H9 (cell line): ENCODE results near the gene FOXP2. TPM values are rescaled to one million over a fixed set of nuclear protein-coding genes. Genes with fewer than 3 reads are reported as not detected.

Experiments used
- DNase-seq: peaks from one replicate; pipeline ENCODE4 v3.0.0-alpha.2; 2017
- H2AFZ ChIP-seq: one replicate; pipeline ENCODE4 v1.6.1; 2013; ENCODE audit warnings: mild to moderate bottlenecking, low read length, control low read depth, moderate library complexity
- H2AK5ac ChIP-seq: 2 replicates; pipeline ENCODE4 v1.6.1; 2013; ENCODE audit warnings: low read length, control low read depth, mixed read lengths; ENCODE audit not compliant: insufficient read length
- H2BK120ac ChIP-seq: one replicate; pipeline ENCODE4 v1.6.1; 2013; ENCODE audit warnings: low read depth, mild to moderate bottlenecking, low read length, control low read depth, inconsistent platforms; ENCODE audit not compliant: poor library complexity, severe bottlenecking
- H2BK12ac ChIP-seq: 2 replicates; pipeline ENCODE4 v1.6.1; 2013; ENCODE audit warnings: low read length, control low read depth, mixed read lengths, low read depth; ENCODE audit not compliant: insufficient read length
- H2BK15ac ChIP-seq: 2 replicates; pipeline ENCODE4 v1.6.1; 2013; ENCODE audit warnings: low read depth, low read length, control low read depth
- H2BK20ac ChIP-seq: one replicate; pipeline ENCODE4 v1.6.1; 2013; ENCODE audit warnings: low read depth, mild to moderate bottlenecking, low read length, control low read depth, inconsistent platforms; ENCODE audit not compliant: poor library complexity, severe bottlenecking
- H2BK5ac ChIP-seq: 2 replicates; pipeline ENCODE4 v1.6.1; 2013; ENCODE audit warnings: low read length, control low read depth, mixed read lengths; ENCODE audit not compliant: insufficient read length
- H3K14ac ChIP-seq: 2 replicates; pipeline ENCODE4 v1.6.1; 2013; ENCODE audit warnings: low read length, control low read depth; ENCODE audit not compliant: insufficient read depth
- H3K18ac ChIP-seq: 2 replicates; pipeline ENCODE4 v1.6.1; 2013; ENCODE audit warnings: low read depth, mild to moderate bottlenecking, mixed read lengths, low read length, control low read depth; ENCODE audit not compliant: insufficient read length
- H3K23ac ChIP-seq: 2 replicates; pipeline ENCODE4 v1.6.1; 2013; ENCODE audit warnings: low read length, control low read depth, mixed read lengths, low read depth; ENCODE audit not compliant: insufficient read length
- H3K23me2 ChIP-seq: 2 replicates; pipeline ENCODE4 v1.6.1; 2013; ENCODE audit warnings: low read depth, mild to moderate bottlenecking, mixed read lengths, low read length, control low read depth; ENCODE audit not compliant: insufficient read length, poor library complexity, severe bottlenecking
- H3K27ac ChIP-seq: 2 replicates; pipeline ENCODE4 v1.5.1; 2013; ENCODE audit warnings: low read length, control low read depth, mixed read lengths, low read depth; ENCODE audit not compliant: insufficient read length
- H3K27me3 ChIP-seq: 2 replicates; pipeline ENCODE4 v1.6.1; 2013; ENCODE audit warnings: low read length, control low read depth, inconsistent platforms; ENCODE audit not compliant: insufficient read depth
- H3K4ac ChIP-seq: 2 replicates; pipeline ENCODE4 v1.6.1; 2013; ENCODE audit warnings: low read depth, mild to moderate bottlenecking, control low read depth, inconsistent platforms, low read length, moderate library complexity
- H3K4me1 ChIP-seq: 2 replicates; pipeline ENCODE4 v1.6.1; 2013; ENCODE audit warnings: low read length, control low read depth, inconsistent platforms; ENCODE audit not compliant: insufficient read depth
- H3K4me2 ChIP-seq: 2 replicates; pipeline ENCODE4 v1.6.1; 2013; ENCODE audit warnings: low read length, control low read depth, mixed read lengths; ENCODE audit not compliant: insufficient read length, insufficient read depth
- H3K56ac ChIP-seq: 2 replicates; pipeline ENCODE4 v1.6.1; 2013; ENCODE audit warnings: low read depth, mild to moderate bottlenecking, mixed read lengths, low read length, control low read depth; ENCODE audit not compliant: insufficient read length
- H3K79me1 ChIP-seq: 2 replicates; pipeline ENCODE4 v1.6.1; 2013; ENCODE audit warnings: low read depth, mild to moderate bottlenecking, moderate library complexity, low read length, control low read depth, inconsistent platforms; ENCODE audit not compliant: insufficient read depth, poor library complexity, severe bottlenecking
- H3K79me2 ChIP-seq: 2 replicates; pipeline ENCODE4 v1.6.1; 2013; ENCODE audit warnings: low read length, control low read depth, inconsistent platforms; ENCODE audit not compliant: insufficient read depth
- H3K9ac ChIP-seq: 2 replicates; pipeline ENCODE4 v1.6.1; 2013; ENCODE audit warnings: low read length, control low read depth, mixed read lengths; ENCODE audit not compliant: insufficient read length; ENCODE audit errors: extremely low read depth
- H3K9me3 ChIP-seq: one replicate; pipeline ENCODE4 v1.6.1; 2013; ENCODE audit warnings: low read depth, low read length, inconsistent platforms; ENCODE audit not compliant: control insufficient read depth
- H3T11ph ChIP-seq: one replicate; pipeline ENCODE4 v1.6.1; 2013; ENCODE audit warnings: mild to moderate bottlenecking, low read length, control low read depth, inconsistent platforms
- H4K20me1 ChIP-seq: one replicate; pipeline ENCODE4 v1.6.1; 2013; ENCODE audit not compliant: control insufficient read depth, insufficient read length, insufficient read depth
- H4K5ac ChIP-seq: 2 replicates; pipeline ENCODE4 v1.6.1; 2013; ENCODE audit warnings: low read depth, mild to moderate bottlenecking, mixed read lengths, low read length, control low read depth; ENCODE audit not compliant: insufficient read length
- H4K8ac ChIP-seq: replicated peaks from 2 replicates; pipeline ENCODE4 v1.6.1; 2013; ENCODE audit warnings: low read length, control low read depth, mixed read lengths, low read depth; ENCODE audit not compliant: insufficient read length
- H4K91ac ChIP-seq: 2 replicates; pipeline ENCODE4 v1.6.1; 2013; ENCODE audit warnings: low read depth, mild to moderate bottlenecking, moderate library complexity, mixed read lengths, low read length, control low read depth; ENCODE audit not compliant: insufficient read length
- H3K27ac Mint-ChIP-seq, 3 experiments: 2 replicates in 2 of 3; 3 replicates in 1 of 3; pipeline ENCODE4 v1.8.0; 2020 to 2021; ENCODE audit warnings: mixed read lengths in 3 of 3, mild to moderate bottlenecking in 1 of 3, moderate library complexity in 1 of 3
- H3K27me3 Mint-ChIP-seq: 2 replicates; pipeline ENCODE4 v1.8.0; 2021; ENCODE audit warnings: low read depth, mild to moderate bottlenecking, moderate library complexity, mixed read lengths
- H3K36me3 Mint-ChIP-seq, 3 experiments: 2 replicates in 2 of 3; 3 replicates in 1 of 3; pipeline ENCODE4 v1.8.0; 2020 to 2021; ENCODE audit warnings: low read depth in 3 of 3, mixed read lengths in 3 of 3; ENCODE audit not compliant: insufficient read depth in 1 of 3
- H3K4me1 Mint-ChIP-seq, 2 experiments: 2 replicates each; pipeline ENCODE4 v1.8.0; 2020; ENCODE audit warnings: mixed read lengths in 2 of 2
- H3K4me3 Mint-ChIP-seq, 2 experiments: 2 replicates in 1 of 2; 3 replicates in 1 of 2; pipeline ENCODE4 v1.8.0; 2020 to 2021; ENCODE audit warnings: mild to moderate bottlenecking in 2 of 2, mixed read lengths in 2 of 2, moderate library complexity in 1 of 2
- H3K9me3 Mint-ChIP-seq, 2 experiments: 2 replicates in 1 of 2; 3 replicates in 1 of 2; pipeline ENCODE4 v1.8.0; 2020; ENCODE audit warnings: mild to moderate bottlenecking in 2 of 2, mixed read lengths in 2 of 2, moderate library complexity in 1 of 2
- total RNA-seq: library from RNA; stranded (reverse); gene quantifications from 2 replicates; pipeline ENCODE4 v1.2.1, GENCODE V29; 2021
- TF ChIP-seq, protein P1 (sequence below): fragments of 200-600 bp; sonication (generic); conservative IDR thresholded peaks from 3 replicates; pipeline ENCODE4 v1.8.0; 2021; ENCODE audit warnings: antibody characterized with exemption, mild to moderate bottlenecking

FOXP2 gene
- total RNA-seq, 1 experiment from 2014 or later, result not detected

DNA sequence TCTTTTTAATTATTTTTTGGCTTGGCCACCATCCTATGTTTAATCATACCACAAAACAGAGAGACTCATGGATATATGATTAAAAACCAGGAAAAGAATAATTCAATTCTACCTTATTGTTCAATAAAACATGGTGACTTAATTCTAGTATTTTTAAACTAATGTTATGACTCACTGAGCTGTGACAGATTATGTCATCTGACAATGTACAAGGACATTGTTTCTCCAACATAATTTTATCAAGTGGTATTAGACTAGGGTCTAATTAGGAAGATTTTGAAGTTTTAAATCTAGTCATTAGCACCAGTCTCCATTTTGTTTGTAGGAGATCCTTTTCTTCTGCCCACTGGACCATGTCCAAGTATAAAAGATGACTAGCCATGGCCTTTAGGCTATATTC lies 307.9 kb downstream of the FOXP2 start:
- Histone ChIP-seq H2BK12ac (no peak overlapping the region), H3K79me1 (no peaks in the 10 kb centered on the region), H4K91ac (no peak overlapping the region), H4K8ac (no peak overlapping the region), H3K4me2 (no peak overlapping the region), H3K14ac (no peak overlapping the region), H3K9me3 (no peaks in the 10 kb centered on the region), H4K5ac (no peak overlapping the region), H3K27ac (no peak overlapping the region), H2BK15ac (no peak overlapping the region), H2AFZ (no peak overlapping the region), H3K23ac (no peak overlapping the region), H2BK20ac (no peak overlapping the region), H3K4ac (no peak overlapping the region), H3K9ac (no peak overlapping the region), H2BK120ac (no peak overlapping the region), H3T11ph (no peak overlapping the region), H3K27me3 (no peaks in the 10 kb centered on the region), H3K4me1 (no peaks in the 10 kb centered on the region), H3K18ac (no peak overlapping the region), H3K23me2 (no peaks in the 10 kb centered on the region), H2AK5ac (no peak overlapping the region), H2BK5ac (no peak overlapping the region), H3K79me2 (no peaks in the 10 kb centered on the region), H3K56ac (no peak overlapping the region), H4K20me1 (no peaks in the 10 kb centered on the region)
- H3K27ac Mint-ChIP-seq, result no peak overlapping the region
- H3K27me3 Mint-ChIP-seq, result no peaks in the 10 kb centered on the region
- no peak overlapping the region for H3K4me3 Mint-ChIP-seq
- no peaks in the 10 kb centered on the region for H3K36me3 Mint-ChIP-seq
- TF ChIP-seq, protein P1, sequence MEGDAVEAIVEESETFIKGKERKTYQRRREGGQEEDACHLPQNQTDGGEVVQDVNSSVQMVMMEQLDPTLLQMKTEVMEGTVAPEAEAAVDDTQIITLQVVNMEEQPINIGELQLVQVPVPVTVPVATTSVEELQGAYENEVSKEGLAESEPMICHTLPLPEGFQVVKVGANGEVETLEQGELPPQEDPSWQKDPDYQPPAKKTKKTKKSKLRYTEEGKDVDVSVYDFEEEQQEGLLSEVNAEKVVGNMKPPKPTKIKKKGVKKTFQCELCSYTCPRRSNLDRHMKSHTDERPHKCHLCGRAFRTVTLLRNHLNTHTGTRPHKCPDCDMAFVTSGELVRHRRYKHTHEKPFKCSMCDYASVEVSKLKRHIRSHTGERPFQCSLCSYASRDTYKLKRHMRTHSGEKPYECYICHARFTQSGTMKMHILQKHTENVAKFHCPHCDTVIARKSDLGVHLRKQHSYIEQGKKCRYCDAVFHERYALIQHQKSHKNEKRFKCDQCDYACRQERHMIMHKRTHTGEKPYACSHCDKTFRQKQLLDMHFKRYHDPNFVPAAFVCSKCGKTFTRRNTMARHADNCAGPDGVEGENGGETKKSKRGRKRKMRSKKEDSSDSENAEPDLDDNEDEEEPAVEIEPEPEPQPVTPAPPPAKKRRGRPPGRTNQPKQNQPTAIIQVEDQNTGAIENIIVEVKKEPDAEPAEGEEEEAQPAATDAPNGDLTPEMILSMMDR, result no peak
- no peak for DNase-seq
- no peaks in the 10 kb centered on the region; a peak in 3 of 5 replicates for H3K9me3 Mint-ChIP-seq
- H3K4me1 Mint-ChIP-seq, result no peaks in the 10 kb centered on the region
